ENCODE measurements around the gene AQP3.

DNA sequence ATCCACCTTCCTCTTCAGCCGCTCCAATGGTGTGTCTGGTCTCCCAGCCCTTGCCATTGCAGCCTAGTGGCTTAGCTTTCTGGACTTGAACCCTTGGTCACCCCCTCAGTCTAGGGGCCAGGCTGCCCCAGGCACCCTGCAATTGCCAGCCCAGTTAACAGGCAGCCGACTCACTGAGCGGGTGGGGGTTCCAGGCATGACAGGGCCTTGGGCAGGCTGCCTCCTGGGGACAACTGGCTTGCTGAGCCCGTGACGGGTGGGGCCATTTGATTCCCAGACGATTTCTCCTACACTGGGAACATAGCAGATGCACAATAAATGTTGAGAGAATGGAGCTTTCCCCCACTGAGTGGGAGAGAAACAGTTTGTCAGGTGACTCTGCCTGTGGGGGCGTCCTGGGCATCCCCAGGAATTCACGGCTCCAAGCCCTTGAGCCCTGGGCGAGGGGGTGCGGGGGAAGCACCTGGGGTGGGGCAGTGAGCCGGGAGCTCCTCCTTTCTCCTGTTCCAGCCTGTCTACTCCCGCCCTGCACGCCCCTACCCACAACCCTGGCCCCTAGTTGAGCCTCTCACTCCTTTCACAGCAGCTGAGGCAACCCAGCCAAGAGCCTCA, 32.4 kb downstream of the AQP3 start:
- TF ChIP-seq, protein P1, sequence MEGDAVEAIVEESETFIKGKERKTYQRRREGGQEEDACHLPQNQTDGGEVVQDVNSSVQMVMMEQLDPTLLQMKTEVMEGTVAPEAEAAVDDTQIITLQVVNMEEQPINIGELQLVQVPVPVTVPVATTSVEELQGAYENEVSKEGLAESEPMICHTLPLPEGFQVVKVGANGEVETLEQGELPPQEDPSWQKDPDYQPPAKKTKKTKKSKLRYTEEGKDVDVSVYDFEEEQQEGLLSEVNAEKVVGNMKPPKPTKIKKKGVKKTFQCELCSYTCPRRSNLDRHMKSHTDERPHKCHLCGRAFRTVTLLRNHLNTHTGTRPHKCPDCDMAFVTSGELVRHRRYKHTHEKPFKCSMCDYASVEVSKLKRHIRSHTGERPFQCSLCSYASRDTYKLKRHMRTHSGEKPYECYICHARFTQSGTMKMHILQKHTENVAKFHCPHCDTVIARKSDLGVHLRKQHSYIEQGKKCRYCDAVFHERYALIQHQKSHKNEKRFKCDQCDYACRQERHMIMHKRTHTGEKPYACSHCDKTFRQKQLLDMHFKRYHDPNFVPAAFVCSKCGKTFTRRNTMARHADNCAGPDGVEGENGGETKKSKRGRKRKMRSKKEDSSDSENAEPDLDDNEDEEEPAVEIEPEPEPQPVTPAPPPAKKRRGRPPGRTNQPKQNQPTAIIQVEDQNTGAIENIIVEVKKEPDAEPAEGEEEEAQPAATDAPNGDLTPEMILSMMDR (conservative IDR thresholded peaks at IDR 0.05 in 1 of 2, IDR thresholded peaks at IDR 0.05 in 1 of 2; ENCODE audit: low read depth in 1 of 2, low read length in 2 of 2), result no peak
- no peak for TF ChIP-seq EZH2 (IDR thresholded peaks at IDR 0.05; ENCODE audit: low read length, missing control alignments)
